Activated T-helper 1 cell treated with anti-CD3 and anti-CD28 coated beads, Interleukin-12 subunit alpha, Interleukin-12 subunit beta, Interleukin-2, Interleukin-4 antibody, amounts not matched to agents 30 ng/mL and 10 ng/mL and 1 ng/mL, durations not matched to agents 14 hours and 24 hours and 36 hours (primary cell): ENCODE data around the gene DPH7. TPM values are rescaled to one million over a fixed set of nuclear protein-coding genes. Genes with fewer than 3 reads are reported as not detected.
"Not testable (repeated sequence)": the region's sequence is repeated elsewhere in the genome, so short reads cannot be mapped to it uniquely, and the experiment has no call there.

Source experiments
- DNase-seq: peaks from one replicate; pipeline ENCODE4 v3.0.0; 2021; ENCODE audit warnings: low spot score
- H3K27ac Mint-ChIP-seq: one replicate; pipeline ENCODE4 v1.8.0; 2021; ENCODE audit warnings: mild to moderate bottlenecking, mixed read lengths
- H3K27me3 Mint-ChIP-seq: one replicate; pipeline ENCODE4 v1.8.0; 2022; ENCODE audit warnings: mild to moderate bottlenecking, moderate library complexity, mixed read lengths; ENCODE audit not compliant: insufficient read depth
- H3K36me3 Mint-ChIP-seq: one replicate; pipeline ENCODE4 v1.8.0; 2021; ENCODE audit warnings: low read depth, mixed read lengths
- H3K4me1 Mint-ChIP-seq: one replicate; pipeline ENCODE4 v1.8.0; 2021; ENCODE audit warnings: low read depth, mixed read lengths
- H3K4me3 Mint-ChIP-seq: one replicate; pipeline ENCODE4 v1.8.0; 2021; ENCODE audit warnings: mild to moderate bottlenecking, moderate library complexity, mixed read lengths
- H3K9me3 Mint-ChIP-seq: one replicate; pipeline ENCODE4 v1.8.0; 2021; ENCODE audit warnings: mixed read lengths
- intact Hi-C: fragments of 100-400 bp; cut with micrococcal nuclease; formaldehyde crosslinking; loops from one replicate; pipeline ENCODE4 v1.15.1; 2024
- total RNA-seq: library from RNA; stranded (reverse); gene quantifications from 2 replicates; pipeline ENCODE4 v1.2.3, GENCODE V29; 2022

DPH7 gene
- total RNA-seq, 1 donor from 2014 or later: 52.1 TPM

DNA sequence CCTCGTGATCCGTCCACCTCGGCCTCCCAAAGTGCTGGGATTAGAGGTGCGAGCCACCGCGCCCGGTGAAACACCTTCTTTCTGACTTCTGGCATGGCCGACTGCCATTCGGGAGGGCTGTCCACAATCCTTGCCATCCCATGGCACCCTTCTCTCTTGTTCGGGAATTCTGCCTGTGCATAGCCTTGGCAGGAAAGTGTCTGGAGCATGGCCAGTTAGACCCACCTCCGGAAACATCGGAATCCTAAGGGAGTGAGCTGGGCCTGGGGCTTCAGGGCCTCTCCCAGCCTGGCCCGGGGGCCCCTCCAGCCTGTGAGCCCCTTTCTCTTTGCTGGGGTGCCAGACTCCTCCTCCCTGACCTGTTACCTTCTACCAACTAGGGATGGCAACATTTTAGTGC is 25.2 kb upstream of the DPH7 start:
- no peaks in the 10 kb centered on the region for H3K9me3 Mint-ChIP-seq
- H3K27me3 Mint-ChIP-seq: peaks cover 6% of the 10 kb centered on the region
- peaks cover 20% of the 10 kb centered on the region for H3K4me1 Mint-ChIP-seq
- H3K27ac Mint-ChIP-seq: no peak overlapping the region
- no peaks in the 10 kb centered on the region for H3K36me3 Mint-ChIP-seq
- DNase-seq: no peak
- H3K4me3 Mint-ChIP-seq: peak overlapping the region; percentile 51
- intact Hi-C loops: loop anchor here (10.0 kb wide), 1 partner anchor 1359 kb away; the partner anchor contains the start of gene QSOX2

DNA sequence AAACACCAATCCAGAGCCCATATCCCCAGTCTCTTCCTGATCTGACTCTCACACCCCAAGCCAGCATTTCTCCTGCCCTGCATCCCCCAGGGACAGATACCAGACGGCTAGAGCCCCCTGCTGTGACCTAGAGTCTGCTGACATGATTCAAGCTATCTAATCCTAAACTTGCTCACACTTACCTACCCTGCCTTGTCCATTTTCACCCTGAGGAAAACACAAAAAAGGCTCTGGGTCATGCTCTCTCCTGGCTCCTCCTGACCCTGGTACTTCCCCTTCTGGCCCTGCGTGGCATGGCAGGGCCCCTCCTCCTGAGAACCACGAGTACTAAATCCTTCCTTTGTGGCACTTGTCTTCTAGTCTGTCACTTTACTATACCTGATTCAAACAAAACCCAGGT is 23.9 kb upstream of the DPH7 start:
- peaks cover 26% of the 10 kb centered on the region for H3K4me1 Mint-ChIP-seq
- no peaks in the 10 kb centered on the region for H3K9me3 Mint-ChIP-seq
- H3K27ac Mint-ChIP-seq: no peak overlapping the region
- no peaks in the 10 kb centered on the region for H3K36me3 Mint-ChIP-seq
- peaks cover 6% of the 10 kb centered on the region for H3K27me3 Mint-ChIP-seq
- H3K4me3 Mint-ChIP-seq: peak overlapping the region; percentile 28
- no peak for DNase-seq
- intact Hi-C loops: loop anchor here (10.0 kb wide), 1 partner anchor 1358 kb away; the partner anchor contains the start of gene QSOX2

DNA sequence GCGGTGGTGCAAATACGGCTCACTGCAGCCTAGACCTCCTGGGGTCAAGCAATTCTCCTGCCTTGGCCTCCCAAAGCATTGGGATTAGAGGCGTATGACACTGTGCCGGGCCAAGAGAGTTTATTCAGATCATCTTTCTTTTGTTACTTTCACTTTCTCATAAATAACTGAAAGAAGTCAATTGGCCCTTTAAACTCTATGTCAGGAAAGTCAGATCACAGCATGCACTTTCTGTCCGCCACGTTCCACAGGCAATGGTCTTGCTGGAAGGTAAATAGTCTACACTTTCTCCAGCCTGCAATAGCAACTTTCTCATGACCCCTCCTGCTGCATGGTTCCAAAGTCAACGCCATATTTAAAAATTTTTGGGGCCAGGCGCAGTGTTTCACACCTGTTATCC is 20.2 kb upstream of the DPH7 start:
- no peaks in the 10 kb centered on the region for H3K36me3 Mint-ChIP-seq
- H3K4me1 Mint-ChIP-seq: peaks cover 16% of the 10 kb centered on the region
- no peak for DNase-seq
- intact Hi-C loops: no loop called here
- no peak overlapping the region for H3K27ac Mint-ChIP-seq
- peaks cover 6% of the 10 kb centered on the region for H3K27me3 Mint-ChIP-seq
- H3K4me3 Mint-ChIP-seq: no peak overlapping the region
- no peaks in the 10 kb centered on the region for H3K9me3 Mint-ChIP-seq

DNA sequence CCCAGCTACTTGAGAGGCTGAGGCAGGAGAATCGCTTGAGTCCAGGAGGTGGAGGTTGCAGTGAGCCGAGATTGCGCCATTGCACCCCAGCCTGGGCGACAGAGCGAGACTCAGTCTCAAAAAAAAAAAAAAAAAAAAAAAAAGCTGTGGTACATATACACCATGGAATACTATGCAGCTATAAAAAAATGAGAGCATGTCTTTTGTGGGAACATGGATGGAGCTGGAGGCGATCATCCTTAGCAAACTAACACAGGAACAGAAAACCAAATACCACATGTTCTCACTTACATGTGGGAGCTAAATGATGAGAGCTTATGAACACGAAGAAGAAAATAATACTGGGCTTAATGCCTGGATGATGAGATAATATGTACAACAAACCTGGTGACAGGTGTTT is 17.9 kb upstream of the DPH7 start:
- H3K9me3 Mint-ChIP-seq, H3K4me1 Mint-ChIP-seq, H3K27ac Mint-ChIP-seq, H3K36me3 Mint-ChIP-seq, H3K27me3 Mint-ChIP-seq, H3K4me3 Mint-ChIP-seq, intact Hi-C loops, DNase-seq: not testable (repeated sequence)

DNA sequence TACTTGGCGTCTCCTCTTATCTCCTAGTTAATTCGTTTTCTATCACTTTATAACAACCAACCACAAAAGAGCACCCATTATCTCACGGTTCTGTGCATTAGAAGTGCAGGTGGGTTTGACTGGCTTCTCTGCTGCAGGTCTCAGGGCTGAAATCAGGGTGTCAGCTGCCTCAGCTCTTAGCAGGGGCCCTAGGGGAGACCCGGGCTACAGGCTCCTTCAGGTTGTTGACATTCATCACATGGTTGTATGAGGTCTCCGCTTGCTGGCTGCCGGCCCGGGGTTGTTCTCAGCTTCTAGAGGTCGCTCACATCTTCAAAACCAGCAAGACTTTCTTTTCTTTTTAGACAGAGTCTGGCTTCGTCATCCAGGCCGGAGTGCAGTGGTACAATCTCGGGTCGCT is 14.5 kb upstream of the DPH7 start:
- Mint-ChIP-seq H3K4me1 (peaks cover 16% of the 10 kb centered on the region), H3K27me3 (peaks cover 1% of the 10 kb centered on the region), H3K36me3 (peaks cover 4% of the 10 kb centered on the region), H3K9me3 (no peaks in the 10 kb centered on the region), H3K4me3 (peak overlapping the region; percentile 49), H3K27ac (no peak overlapping the region)
- intact Hi-C loops: no loop called here
- DNase-seq: no peak

DNA sequence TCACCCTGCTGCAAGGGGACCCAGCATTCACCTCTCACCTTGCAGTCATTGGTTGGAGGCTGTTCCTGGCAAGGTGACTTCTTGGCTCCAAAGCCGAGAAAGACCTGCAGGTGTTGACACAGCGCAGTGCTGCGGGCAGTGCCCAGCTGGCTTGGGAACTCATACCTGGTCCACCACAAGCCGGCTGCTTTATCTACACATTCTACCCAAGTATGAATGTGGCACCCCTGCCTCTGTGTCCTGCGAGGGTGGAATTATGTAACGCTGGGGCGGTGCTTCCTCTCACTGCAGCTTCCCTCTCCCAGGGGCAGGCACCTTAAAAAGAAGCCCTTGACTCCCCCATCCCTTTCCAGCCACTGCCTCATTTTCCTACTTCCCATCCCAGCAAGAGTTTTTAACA is 14.0 kb upstream of the DPH7 start:
- H3K9me3 Mint-ChIP-seq: no peaks in the 10 kb centered on the region
- H3K4me3 Mint-ChIP-seq: peak overlapping the region; percentile 49
- H3K4me1 Mint-ChIP-seq: peaks cover 19% of the 10 kb centered on the region
- H3K27ac Mint-ChIP-seq: no peak overlapping the region
- H3K36me3 Mint-ChIP-seq: peaks cover 8% of the 10 kb centered on the region
- no peak for DNase-seq
- peaks cover 1% of the 10 kb centered on the region for H3K27me3 Mint-ChIP-seq
- intact Hi-C loops: no loop called here

DNA sequence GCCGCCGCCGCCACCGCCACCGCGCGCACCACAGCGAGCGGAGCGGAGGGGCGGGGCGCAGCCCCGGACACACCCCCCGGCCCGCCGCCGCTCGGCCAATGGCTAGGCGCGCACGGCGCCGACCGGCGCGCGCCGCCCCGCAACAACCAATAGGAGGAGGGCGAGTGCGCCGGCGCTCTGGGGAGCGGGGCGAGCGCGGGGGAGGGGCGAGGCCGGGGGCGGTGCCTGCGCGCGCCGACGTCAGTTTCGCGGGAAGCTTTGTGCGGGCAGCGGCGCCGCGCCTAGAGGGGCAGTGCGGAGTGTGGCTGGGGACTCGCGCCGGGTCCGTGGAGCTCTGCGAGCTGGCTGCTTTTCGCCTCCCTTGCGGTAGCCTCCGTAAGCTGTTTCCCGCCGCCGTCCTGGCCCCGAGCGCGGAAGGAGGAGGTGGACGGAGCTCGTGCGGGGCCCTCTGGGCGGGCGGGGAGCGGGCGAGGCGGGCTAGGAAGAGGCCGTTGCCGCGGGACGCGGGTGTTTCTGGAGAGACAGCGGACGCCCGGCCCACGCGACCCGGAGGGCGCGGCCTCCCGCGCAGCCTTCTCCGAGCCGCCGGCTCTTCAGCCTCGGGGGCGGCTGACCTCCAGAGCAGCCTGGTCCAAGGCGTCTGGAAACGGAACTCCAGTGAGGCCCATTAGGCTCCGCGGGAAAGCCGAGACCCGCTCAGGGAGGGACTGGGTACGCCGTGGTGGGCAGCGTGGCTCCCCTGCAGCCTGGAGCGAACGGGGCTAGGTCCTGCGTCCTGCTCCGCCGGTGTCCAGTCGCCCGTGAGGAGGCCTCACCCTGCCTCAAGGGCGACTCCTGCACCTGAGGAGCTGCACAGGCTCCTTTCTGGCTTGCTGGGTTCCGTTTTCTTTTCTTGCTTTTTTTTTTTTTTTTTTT is 12.0 kb upstream of the DPH7 start, which contains the start of gene ZMYND19:
TSS of gene ZMYND19 (minus strand) at position 44 of the 915 bp plus-strand sequence. CDS start 249 bp downstream, outside the sequence.
- Mint-ChIP-seq H3K36me3 (peaks cover 19% of the 10 kb centered on the region), H3K4me1 (peaks cover 21% of the 10 kb centered on the region), H3K4me3 (peak within 1 kb of the TSS; percentile 99), H3K27me3 (peaks cover 1% of the 10 kb centered on the region), H3K27ac (peak within 1 kb of the TSS; percentile 97), H3K9me3 (no peaks in the 10 kb centered on the region)
- intact Hi-C loops: loop anchor here (1.0 kb wide), 4 partner anchors 11 to 39 kb away; partner anchors contain the start of genes ARRDC1, EHMT1 and MRPL41
- peak; percentile 90 for DNase-seq

DNA sequence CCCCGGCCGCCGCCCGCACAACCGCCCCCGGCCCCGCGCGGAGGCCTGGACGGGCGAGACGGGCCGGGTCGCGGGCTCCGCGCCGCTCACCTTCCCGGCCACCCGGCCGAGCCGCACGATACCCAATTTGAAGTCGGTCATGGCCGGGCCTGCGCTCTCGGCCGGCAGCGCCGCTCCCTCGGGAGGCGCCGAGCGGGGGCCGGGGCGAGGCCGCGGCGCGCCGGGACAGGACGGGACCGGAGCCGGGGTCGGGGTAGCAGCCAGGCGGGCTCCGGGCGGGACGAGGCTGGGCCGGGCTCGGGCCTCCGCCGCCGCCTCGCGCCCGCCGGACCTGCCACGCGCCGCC is 11.4 kb upstream of the DPH7 start:
- intact Hi-C loops: loop anchor here (1.0 kb wide), 4 partner anchors 11 to 39 kb away; partner anchors contain the start of genes ARRDC1, EHMT1 and MRPL41
- Mint-ChIP-seq H3K36me3 (peaks cover 19% of the 10 kb centered on the region), H3K4me1 (peaks cover 21% of the 10 kb centered on the region), H3K27me3 (peaks cover 1% of the 10 kb centered on the region), H3K9me3 (no peaks in the 10 kb centered on the region), H3K4me3 (no peak overlapping the region), H3K27ac (no peak overlapping the region)
- DNase-seq: no peak

DNA sequence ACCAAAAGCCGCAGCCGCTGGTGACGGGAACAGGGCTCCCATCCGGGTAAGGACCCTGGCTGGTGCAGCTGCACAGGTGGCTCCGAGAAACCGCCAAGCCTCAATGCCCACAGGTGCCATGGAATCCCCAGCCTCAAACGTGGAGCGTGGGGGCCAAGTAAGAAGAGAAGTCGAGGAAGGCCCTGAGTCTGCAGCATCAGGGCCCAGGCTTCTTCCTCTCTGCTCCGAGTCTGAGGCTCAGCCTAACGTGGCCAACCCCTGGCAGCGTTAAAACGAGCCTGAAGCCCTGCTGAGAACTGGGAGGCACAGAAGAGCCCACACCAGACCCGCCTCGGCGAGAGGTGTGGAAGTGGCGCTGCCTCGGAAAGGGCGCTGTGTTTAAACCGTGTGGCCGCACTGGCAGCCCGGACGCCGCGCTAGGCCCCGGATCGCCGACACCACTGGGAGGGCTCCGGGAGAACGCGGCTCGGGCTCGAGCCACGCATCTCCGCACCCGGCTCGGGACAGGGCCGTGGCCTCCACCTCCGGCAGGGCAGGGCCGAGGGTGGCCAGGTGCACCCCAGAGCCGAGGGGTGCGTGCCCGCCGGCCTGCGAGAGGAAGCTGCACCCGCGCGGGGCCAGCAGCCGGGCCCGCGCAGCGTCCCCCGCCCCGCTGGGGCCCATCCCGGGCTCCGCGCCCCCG is 10.9 kb upstream of the DPH7 start:
- Mint-ChIP-seq H3K9me3 (no peaks in the 10 kb centered on the region), H3K4me1 (peaks cover 21% of the 10 kb centered on the region), H3K36me3 (peaks cover 19% of the 10 kb centered on the region), H3K27ac (peak overlapping the region; percentile 84), H3K27me3 (peaks cover 1% of the 10 kb centered on the region), H3K4me3 (peak overlapping the region; percentile 90)
- DNase-seq: no peak
- intact Hi-C loops: loop anchor here (1.0 kb wide), 4 partner anchors 10 to 38 kb away; partner anchors contain the start of genes ARRDC1, EHMT1 and MRPL41

DNA sequence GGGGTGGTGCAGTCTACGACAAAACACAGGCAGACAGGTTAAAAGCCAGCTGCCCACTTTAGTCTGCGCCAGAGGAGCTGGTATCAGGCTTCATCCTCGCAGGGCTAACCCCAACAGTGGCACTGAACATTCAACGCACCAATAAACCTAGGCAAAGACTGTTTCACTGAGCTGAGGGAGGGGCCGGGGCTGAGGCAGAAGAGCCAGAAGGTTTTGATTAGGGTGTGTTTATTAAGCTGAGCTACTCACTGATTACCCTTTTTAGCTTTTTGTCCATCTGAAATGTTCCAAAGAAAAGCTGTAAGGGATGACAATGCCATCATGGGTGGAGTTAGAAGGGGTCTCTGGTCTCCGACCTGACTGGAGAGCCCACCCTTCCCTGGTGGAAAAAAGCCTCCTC is 10.2 kb upstream of the DPH7 start:
- Mint-ChIP-seq H3K36me3 (peaks cover 19% of the 10 kb centered on the region), H3K9me3 (no peaks in the 10 kb centered on the region), H3K4me1 (peaks cover 21% of the 10 kb centered on the region), H3K4me3 (peak overlapping the region; percentile 90), H3K27ac (no peak overlapping the region), H3K27me3 (peaks cover 1% of the 10 kb centered on the region)
- intact Hi-C loops: no loop called here
- no peak for DNase-seq

DNA sequence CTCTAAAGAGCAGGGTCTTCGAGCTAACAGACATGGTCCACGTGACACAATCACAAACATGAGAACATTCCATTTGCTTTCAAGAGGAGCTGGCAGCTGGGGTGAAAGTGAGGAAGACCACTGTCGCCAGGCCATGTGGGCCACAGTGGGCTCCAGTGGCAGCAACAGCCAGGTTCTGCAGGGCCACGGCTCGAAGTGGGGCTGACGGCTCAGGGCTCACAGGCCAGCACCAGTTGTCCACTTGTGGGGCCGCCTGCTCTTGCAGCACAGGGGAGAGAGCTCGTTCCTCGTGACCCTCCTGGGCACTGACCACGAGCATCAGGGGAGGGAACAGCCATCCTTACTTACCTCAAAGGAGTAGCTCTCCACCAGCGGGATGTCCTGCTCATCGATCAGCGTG is 9.6 kb upstream of the DPH7 start:
- no peaks in the 10 kb centered on the region for H3K9me3 Mint-ChIP-seq
- peaks cover 21% of the 10 kb centered on the region for H3K4me1 Mint-ChIP-seq
- peaks cover 1% of the 10 kb centered on the region for H3K27me3 Mint-ChIP-seq
- intact Hi-C loops: no loop called here
- H3K4me3 Mint-ChIP-seq: peak overlapping the region; percentile 90
- peak overlapping the region; percentile 72 for H3K27ac Mint-ChIP-seq
- DNase-seq: no peak
- peaks cover 19% of the 10 kb centered on the region for H3K36me3 Mint-ChIP-seq

DNA sequence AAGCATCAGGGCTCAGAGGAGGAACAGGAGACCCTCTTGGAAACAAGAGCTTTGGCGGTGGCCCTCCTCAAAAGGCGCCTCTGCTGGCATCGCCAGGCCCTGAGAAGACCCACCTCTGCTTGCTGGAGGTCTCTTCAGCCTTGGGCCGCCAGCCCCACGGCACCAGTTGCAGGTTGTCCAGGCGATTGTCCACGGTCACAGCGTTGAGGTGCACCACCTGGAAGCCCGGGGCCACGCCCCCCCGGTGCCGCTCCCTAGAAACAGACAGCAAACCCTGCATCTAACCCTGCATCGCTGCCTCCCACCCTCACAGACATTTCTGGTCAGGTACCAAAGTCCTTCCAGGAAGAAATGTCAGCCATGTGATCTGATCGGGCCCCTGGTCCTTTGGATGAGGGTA is 8.1 kb upstream of the DPH7 start:
- H3K36me3 Mint-ChIP-seq: peaks cover 24% of the 10 kb centered on the region
- H3K4me3 Mint-ChIP-seq: no peak overlapping the region
- no peaks in the 10 kb centered on the region for H3K27me3 Mint-ChIP-seq
- no peaks in the 10 kb centered on the region for H3K9me3 Mint-ChIP-seq
- intact Hi-C loops: no loop called here
- peaks cover 21% of the 10 kb centered on the region for H3K4me1 Mint-ChIP-seq
- DNase-seq: no peak
- no peak overlapping the region for H3K27ac Mint-ChIP-seq

DNA sequence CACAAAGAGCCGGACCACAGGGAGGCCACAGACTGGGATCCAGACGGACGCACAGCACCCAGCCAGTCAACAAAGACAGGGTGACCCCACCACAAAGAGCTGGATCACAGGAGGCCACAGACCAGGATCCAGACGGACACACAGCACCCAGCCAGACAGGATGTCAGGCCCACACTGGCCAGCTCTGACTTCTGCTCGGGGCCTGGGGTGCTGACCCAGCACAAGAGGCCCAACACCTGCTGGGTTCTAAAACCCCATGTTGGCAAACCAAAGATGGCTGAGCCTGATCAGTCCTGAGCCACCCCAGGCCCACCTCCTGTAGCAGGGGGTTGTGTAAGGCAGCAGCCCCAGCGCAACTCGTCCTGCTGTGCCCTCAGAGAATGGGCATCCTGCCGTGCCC is 5.2 kb upstream of the DPH7 start:
- Mint-ChIP-seq H3K4me1 (peaks cover 10% of the 10 kb centered on the region), H3K27me3 (no peaks in the 10 kb centered on the region), H3K9me3 (no peaks in the 10 kb centered on the region), H3K27ac (no peak overlapping the region), H3K36me3 (peaks cover 28% of the 10 kb centered on the region), H3K4me3 (no peak overlapping the region)
- no peak for DNase-seq
- intact Hi-C loops: no loop called here
